ENCODE measurements around the gene DHRS1.

GRCh38 chr14:24323341-24323740 is 23.8 kb upstream of the DHRS1 start:
- TF ChIP-seq POLR2AphosphoS5 (IDR thresholded peaks at IDR 0.05; ENCODE audit: low read depth, low read length) (no peak), TAF1 (IDR thresholded peaks at IDR 0.05; ENCODE audit: borderline replicate concordance, insufficient read depth, low read length) (no peak), REST (IDR thresholded peaks at IDR 0.05; ENCODE audit: insufficient read depth in 1 of 2, low read depth in 2 of 2, low read length in 2 of 2) (no peak), FOXP2 (optimal IDR thresholded peaks at IDR 0.05; ENCODE audit: borderline replicate concordance, extremely low read depth, extremely low read length, insufficient read depth) (no peak), SIN3A (IDR thresholded peaks at IDR 0.05; ENCODE audit: borderline replicate concordance, insufficient read depth, low read length) (no peak)

Measured in PFSK-1 (cell line).